HG03064 (cell line): ENCODE measurements around the gene SERPINA5.

ENCODE experiments used
- ATAC-seq: cut with Tn5 transposase; IDR thresholded peaks from one replicate; pipeline ENCODE4 v1.9.1; 2021; ENCODE audit warnings: low read depth; ENCODE audit not compliant: unreplicated experiment

Gene SERPINA5

GRCh38 chr14:94641632-94641955 lies 60.4 kb downstream of the SERPINA5 start:
- no peak for ATAC-seq
